HL-60 (cell line): ENCODE results near the gene LENG9.
"Not testable (repeated sequence)": the region's sequence is repeated elsewhere in the genome, so short reads cannot be mapped to it uniquely, and the experiment has no call there.

Source experiments
- DNase-seq, 2 experiments: peaks; one replicate each; pipeline ENCODE4 v3.0.0-alpha.2; 2010 to 2020; ENCODE audit warnings: low read depth in 1 of 2, low spot score in 1 of 2
- H3K27ac ChIP-seq: fragments of 250-450 bp; sonication (Bioruptor Pico); replicated peaks from 2 replicates; pipeline ENCODE4 v1.5.1; 2020; ENCODE audit warnings: mild to moderate bottlenecking, moderate library complexity
- H3K27me3 ChIP-seq: fragments of 250-450 bp; sonication (Bioruptor Pico); 2 replicates; pipeline ENCODE4 v1.5.1; 2021; ENCODE audit warnings: mild to moderate bottlenecking, moderate library complexity; ENCODE audit not compliant: insufficient read depth, poor library complexity, severe bottlenecking
- H3K4me3 ChIP-seq: replicated peaks from 2 replicates; pipeline ENCODE4 v1.5.1; 2011; ENCODE audit warnings: mild to moderate bottlenecking, control low read depth, low read length; ENCODE audit not compliant: insufficient read depth
- CTCF ChIP-seq: IDR thresholded peaks from one replicate; pipeline ENCODE4 v1.5.1; 2011; ENCODE audit warnings: low read length, control low read depth, inconsistent platforms; ENCODE audit not compliant: insufficient read depth
- GABPA ChIP-seq: IDR thresholded peaks from 2 replicates; pipeline ENCODE4 v1.6.1; 2012; ENCODE audit warnings: low read depth
- POLR2AphosphoS5 ChIP-seq: IDR thresholded peaks from 2 replicates; pipeline ENCODE4 v1.6.1; 2012; ENCODE audit warnings: low read depth
- REST ChIP-seq: IDR thresholded peaks from 2 replicates; pipeline ENCODE4 v1.6.1; 2012; ENCODE audit warnings: low read depth; ENCODE audit not compliant: insufficient replicate concordance
- SPI1 ChIP-seq: IDR thresholded peaks from 2 replicates; pipeline ENCODE4 v1.6.1; 2012; ENCODE audit warnings: low read depth, mild to moderate bottlenecking, borderline replicate concordance

LENG9 gene

DNA sequence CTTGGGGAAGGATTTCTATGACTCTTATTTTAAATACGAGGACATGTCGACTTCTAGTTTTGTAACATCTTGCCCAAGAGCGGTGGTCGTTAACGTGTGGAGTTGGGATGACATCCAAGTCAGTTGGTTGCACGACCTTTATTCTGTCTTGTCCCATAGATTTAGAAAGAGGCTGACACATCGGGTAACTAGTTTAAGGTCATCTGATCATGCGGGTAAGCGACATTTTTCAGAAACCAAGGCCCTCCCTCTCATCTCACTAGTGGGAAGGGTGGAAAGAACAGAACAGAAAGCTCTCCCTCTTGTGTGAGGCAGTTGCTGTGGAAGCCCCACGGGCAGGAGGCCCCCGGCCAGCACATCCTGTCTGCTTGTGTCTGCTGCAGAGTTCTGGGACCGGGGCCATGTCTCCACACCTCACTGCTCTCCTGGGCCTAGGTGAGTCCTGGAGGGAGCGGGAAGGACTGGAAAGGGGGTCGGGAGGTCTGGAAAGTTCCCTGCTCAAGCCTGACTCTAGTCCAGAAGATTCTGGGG is 39.0 kb upstream of the LENG9 start, which contains the start of gene LAIR2:
LAIR2 (plus strand) TSS at position 314 of the 531 bp plus-strand sequence; CDS start at position 402, 88 bp downstream.
- TF ChIP-seq POLR2AphosphoS5 (no peak), GABPA (no peak), CTCF (no peak), REST (no peak), SPI1 (no peak)
- DNase-seq, result no peak
- Histone ChIP-seq H3K27ac (no peak within 1 kb of the TSS), H3K27me3 (peaks cover 13% of the 10 kb centered on the region), H3K4me3 (peak within 1 kb of the TSS; percentile 14)

DNA sequence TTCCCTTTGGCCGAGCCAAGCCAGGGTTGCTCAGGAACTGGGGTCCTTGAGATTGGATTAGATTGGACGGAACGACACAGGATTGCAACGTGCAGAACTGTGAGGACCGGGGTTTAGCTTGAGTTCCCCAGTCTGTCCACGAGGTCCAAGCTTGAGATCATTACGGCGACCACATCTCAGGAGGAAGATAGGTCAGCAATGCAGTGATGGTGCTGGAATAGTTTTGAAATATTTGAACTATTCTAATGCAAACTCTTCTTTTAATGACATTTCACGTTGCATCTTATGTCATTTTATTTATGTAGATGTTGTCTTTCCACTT is 34.8 kb upstream of the LENG9 start:
- H3K27me3 ChIP-seq, H3K27ac ChIP-seq: not testable (repeated sequence)
- peak overlapping the region; percentile 22 for H3K4me3 ChIP-seq
- peak; percentile 30 to 32 for DNase-seq

DNA sequence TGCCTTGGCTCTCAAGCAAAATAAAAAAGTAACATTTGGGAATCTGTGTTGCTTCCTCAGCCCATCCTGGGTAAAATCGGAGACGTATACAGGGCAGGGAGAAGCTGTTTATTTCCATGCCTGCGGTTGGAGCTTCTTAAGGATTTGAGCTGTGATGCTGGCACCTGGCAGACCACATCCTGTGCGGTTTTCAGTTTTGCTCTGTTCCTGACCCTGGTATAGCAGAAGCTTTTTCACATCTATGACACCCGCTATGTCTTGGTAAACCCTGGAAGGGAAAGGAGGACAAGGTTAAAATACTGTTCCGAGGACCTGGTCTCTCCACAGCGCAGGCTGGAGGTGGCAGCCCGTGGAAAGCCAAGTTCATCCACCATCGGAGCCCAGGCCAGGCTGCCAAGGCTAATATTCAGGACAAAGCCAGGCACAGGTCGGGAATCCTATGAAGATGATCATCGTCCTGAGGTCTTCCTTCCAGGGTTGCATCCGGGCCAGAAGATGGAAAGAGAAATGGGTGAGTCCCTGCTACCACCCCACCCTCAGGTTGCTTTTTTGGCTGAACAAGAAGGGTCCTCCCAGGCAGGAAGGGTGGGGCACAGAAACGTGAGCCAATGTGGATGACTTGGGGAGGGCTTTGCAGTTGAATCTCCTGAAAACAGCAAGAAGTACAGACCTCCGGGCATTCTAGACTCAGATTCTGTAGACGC is 34.3 kb upstream of the LENG9 start:
- peak in 1 of 2 experiments; percentile 14 for DNase-seq
- TF ChIP-seq POLR2AphosphoS5, result 0 out of 2 replicates have a peak, but pooled peaks have one; percentile 25
- H3K27me3 ChIP-seq, H3K27ac ChIP-seq: not testable (repeated sequence)
- peak overlapping the region; percentile 22 for H3K4me3 ChIP-seq

DNA sequence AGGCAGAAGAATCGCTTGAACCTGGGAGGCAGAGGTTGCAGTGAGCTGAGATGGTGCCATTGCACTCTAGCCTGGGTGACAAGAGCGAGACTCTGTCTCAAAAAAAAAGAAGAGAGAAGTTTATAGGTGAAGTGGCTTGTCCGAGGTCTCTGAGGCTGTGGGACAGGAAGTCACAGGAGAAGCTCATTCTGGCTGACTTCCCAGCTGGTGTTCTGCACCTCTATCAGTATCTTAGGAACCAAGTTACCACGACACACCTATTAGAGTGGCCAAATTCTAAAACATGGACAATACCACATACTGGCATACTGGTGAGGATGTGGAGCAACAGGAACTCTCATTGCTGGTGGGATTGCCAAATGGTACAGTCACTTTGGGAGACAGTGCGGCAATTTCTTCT is 31.7 kb upstream of the LENG9 start:
- H3K27ac ChIP-seq, DNase-seq, H3K4me3 ChIP-seq, H3K27me3 ChIP-seq: not testable (repeated sequence)

DNA sequence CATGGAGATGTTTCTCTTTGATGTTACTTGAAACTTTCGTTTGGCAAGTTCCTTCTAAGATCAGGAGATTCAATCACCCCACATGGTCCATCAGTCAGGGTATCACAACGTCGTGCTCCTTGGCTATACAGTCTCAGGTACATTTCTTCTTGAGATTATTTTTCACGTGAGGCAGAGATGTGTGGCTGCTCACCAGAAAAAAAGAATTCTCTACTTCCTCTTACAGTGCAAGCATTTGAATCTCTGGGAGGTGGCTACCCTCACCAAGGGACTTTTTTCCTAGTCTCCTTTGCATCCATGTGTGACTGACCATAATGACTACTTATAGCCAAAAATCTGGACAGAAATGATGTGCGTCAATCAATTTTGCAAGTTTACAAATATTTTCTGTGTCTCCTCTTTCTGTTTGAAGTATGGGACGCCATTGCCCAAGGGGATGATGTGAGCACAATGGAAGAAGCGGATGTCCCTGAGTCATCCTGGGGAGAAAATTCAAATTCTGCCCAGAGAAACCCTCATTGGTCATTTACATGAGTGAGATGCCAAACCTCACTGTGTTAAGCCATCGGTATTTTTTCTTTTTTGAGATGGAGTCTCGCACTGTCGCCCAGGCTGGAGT is 30.5 kb upstream of the LENG9 start:
- H3K27me3 ChIP-seq, result peaks cover 9% of the 10 kb centered on the region
- H3K4me3 ChIP-seq, result no peak overlapping the region
- no peak overlapping the region for H3K27ac ChIP-seq
- TF ChIP-seq CTCF, result no peak
- DNase-seq, result no peak

DNA sequence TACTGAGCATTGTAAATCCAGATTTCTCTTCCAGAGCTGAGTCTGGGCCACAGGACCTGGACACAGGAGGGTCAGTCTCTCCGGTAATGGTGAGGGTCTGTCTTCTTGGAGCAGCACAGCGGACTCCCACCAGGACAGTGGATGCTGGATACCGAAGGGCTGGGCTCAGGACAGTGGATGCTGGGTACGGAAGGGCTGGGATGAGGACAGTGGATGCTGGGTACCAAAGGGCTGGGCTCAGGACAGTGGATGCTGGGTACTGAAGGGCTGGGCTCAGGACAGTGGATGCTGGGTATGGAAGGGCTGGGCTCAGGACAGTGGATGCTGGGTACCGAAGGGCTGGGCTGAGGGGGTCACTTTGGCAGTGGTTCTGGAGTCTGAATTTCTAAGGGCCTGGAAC is 29.5 kb upstream of the LENG9 start:
- DNase-seq, H3K27ac ChIP-seq, H3K4me3 ChIP-seq: not testable (repeated sequence)
- H3K27me3 ChIP-seq, result peaks cover 11% of the 10 kb centered on the region
